Measurements from ENCODE around the gene DYNLT5.

GRCh38 chr1:66737836-66738235 lies 14.4 kb upstream of the DYNLT5 start:
- TF ChIP-seq TAF1 (conservative IDR thresholded peaks at IDR 0.05) = no peak
- TF ChIP-seq, protein P1, sequence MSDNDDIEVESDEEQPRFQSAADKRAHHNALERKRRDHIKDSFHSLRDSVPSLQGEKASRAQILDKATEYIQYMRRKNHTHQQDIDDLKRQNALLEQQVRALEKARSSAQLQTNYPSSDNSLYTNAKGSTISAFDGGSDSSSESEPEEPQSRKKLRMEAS (IDR thresholded peaks at IDR 0.05) = no peak
- TF ChIP-seq, protein P2, sequence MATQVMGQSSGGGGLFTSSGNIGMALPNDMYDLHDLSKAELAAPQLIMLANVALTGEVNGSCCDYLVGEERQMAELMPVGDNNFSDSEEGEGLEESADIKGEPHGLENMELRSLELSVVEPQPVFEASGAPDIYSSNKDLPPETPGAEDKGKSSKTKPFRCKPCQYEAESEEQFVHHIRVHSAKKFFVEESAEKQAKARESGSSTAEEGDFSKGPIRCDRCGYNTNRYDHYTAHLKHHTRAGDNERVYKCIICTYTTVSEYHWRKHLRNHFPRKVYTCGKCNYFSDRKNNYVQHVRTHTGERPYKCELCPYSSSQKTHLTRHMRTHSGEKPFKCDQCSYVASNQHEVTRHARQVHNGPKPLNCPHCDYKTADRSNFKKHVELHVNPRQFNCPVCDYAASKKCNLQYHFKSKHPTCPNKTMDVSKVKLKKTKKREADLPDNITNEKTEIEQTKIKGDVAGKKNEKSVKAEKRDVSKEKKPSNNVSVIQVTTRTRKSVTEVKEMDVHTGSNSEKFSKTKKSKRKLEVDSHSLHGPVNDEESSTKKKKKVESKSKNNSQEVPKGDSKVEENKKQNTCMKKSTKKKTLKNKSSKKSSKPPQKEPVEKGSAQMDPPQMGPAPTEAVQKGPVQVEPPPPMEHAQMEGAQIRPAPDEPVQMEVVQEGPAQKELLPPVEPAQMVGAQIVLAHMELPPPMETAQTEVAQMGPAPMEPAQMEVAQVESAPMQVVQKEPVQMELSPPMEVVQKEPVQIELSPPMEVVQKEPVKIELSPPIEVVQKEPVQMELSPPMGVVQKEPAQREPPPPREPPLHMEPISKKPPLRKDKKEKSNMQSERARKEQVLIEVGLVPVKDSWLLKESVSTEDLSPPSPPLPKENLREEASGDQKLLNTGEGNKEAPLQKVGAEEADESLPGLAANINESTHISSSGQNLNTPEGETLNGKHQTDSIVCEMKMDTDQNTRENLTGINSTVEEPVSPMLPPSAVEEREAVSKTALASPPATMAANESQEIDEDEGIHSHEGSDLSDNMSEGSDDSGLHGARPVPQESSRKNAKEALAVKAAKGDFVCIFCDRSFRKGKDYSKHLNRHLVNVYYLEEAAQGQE (IDR thresholded peaks at IDR 0.05) = peak; percentile 39
- no peak for TF ChIP-seq JUND (IDR thresholded peaks at IDR 0.05)
- no peak for TF ChIP-seq CTCF (IDR thresholded peaks at IDR 0.05; ENCODE audit: low read depth, low read length, missing input control)
- no peak for TF ChIP-seq YY1 (IDR thresholded peaks at IDR 0.05)
- no peak for TF ChIP-seq ZBTB33 (IDR thresholded peaks at IDR 0.05)
- no peak for TF ChIP-seq EGR1 (IDR thresholded peaks at IDR 0.05; ENCODE audit: low read depth in 2 of 2)
- peak; percentile 6 to 14 for TF ChIP-seq RXRA (IDR thresholded peaks at IDR 0.05)
- no peak for TF ChIP-seq FOXA1 (IDR thresholded peaks at IDR 0.05)
- no peak for TF ChIP-seq RAD21 (IDR thresholded peaks at IDR 0.05)
- no peak for TF ChIP-seq ATF3 (IDR thresholded peaks at IDR 0.05)
- no peak for TF ChIP-seq GABPA (IDR thresholded peaks at IDR 0.05 in 1 of 2, conservative IDR thresholded peaks at IDR 0.05 in 1 of 2)

All from liver (tissue), 3 donors.